HepG2 (cell line): ENCODE measurements around the gene JMJD8. TPM values are rescaled to one million over a fixed set of nuclear protein-coding genes. Genes with fewer than 3 reads are reported as not detected.

Source experiments
- AHR ChIP-seq: IDR thresholded peaks from 2 replicates; pipeline ENCODE4 v1.6.1; 2018; ENCODE audit warnings: missing genetic modification reagents, missing compliant biosample characterization
- KDM4B ChIP-seq: sonication (generic); formaldehyde crosslinking; IDR thresholded peaks from 2 replicates; pipeline ENCODE4 v1.4.0; 2020; ENCODE audit warnings: missing genetic modification reagents
- NBN ChIP-seq: fragments of 450-650 bp; conservative IDR thresholded peaks from 2 replicates; pipeline ENCODE4 v1.6.1; 2017
- NFKB2 ChIP-seq: sonication (generic); formaldehyde crosslinking; IDR thresholded peaks from 2 replicates; pipeline ENCODE4 v1.4.0; 2020; ENCODE audit warnings: missing genetic modification reagents, borderline replicate concordance
- PHF21A ChIP-seq: sonication (generic); formaldehyde crosslinking; IDR thresholded peaks from 2 replicates; pipeline ENCODE4 v1.5.0; 2020; ENCODE audit warnings: mild to moderate bottlenecking, missing genetic modification reagents
- SAFB2 ChIP-seq: sonication (generic); formaldehyde crosslinking; IDR thresholded peaks from 2 replicates; pipeline ENCODE4 v1.5.1; 2020; ENCODE audit warnings: missing genetic modification reagents, low read depth, mild to moderate bottlenecking, borderline replicate concordance
- THAP7 ChIP-seq: sonication (generic); formaldehyde crosslinking; IDR thresholded peaks from 2 replicates; pipeline ENCODE4 v1.8.1; 2023; ENCODE audit warnings: mild to moderate bottlenecking, missing genetic modification reagents
- THYN1 ChIP-seq: sonication (generic); formaldehyde crosslinking; IDR thresholded peaks from 2 replicates; pipeline ENCODE4 v1.8.1; 2023; ENCODE audit warnings: low read depth, mild to moderate bottlenecking, moderate library complexity, missing genetic modification reagents, borderline replicate concordance
- TSC22D2 ChIP-seq: sonication (generic); formaldehyde crosslinking; IDR thresholded peaks from 2 replicates; pipeline ENCODE4 v1.5.1; 2020; ENCODE audit warnings: missing genetic modification reagents, mild to moderate bottlenecking, borderline replicate concordance
- ZBTB33 ChIP-seq: sonication (generic); formaldehyde crosslinking; IDR thresholded peaks from 2 replicates; pipeline ENCODE4 v1.4.0; 2020; ENCODE audit warnings: missing genetic modification reagents
- ZC3H4 ChIP-seq: sonication (generic); formaldehyde crosslinking; IDR thresholded peaks from 2 replicates; pipeline ENCODE4 v1.4.0; 2020; ENCODE audit warnings: missing genetic modification reagents, borderline replicate concordance
- ZNF180 ChIP-seq: sonication (generic); formaldehyde crosslinking; IDR thresholded peaks from 2 replicates; pipeline ENCODE4 v1.4.0; 2020; ENCODE audit warnings: low read depth, missing genetic modification reagents, borderline replicate concordance
- ZNF33B ChIP-seq: sonication (generic); formaldehyde crosslinking; IDR thresholded peaks from 2 replicates; pipeline ENCODE4 v1.5.1; 2020; ENCODE audit warnings: mild to moderate bottlenecking, missing genetic modification reagents
- ZNF503 ChIP-seq: sonication (generic); formaldehyde crosslinking; IDR thresholded peaks from 2 replicates; pipeline ENCODE4 v1.4.0; 2020; ENCODE audit warnings: missing genetic modification reagents
- ZNF512 ChIP-seq: sonication (generic); formaldehyde crosslinking; IDR thresholded peaks from 2 replicates; pipeline ENCODE4 v1.4.0; 2020; ENCODE audit warnings: mild to moderate bottlenecking, missing genetic modification reagents
- ZNF552 ChIP-seq: sonication (generic); formaldehyde crosslinking; IDR thresholded peaks from 2 replicates; pipeline ENCODE4 v1.9.0; 2022; ENCODE audit warnings: missing genetic modification reagents, mild to moderate bottlenecking, borderline replicate concordance
- ZNF615 ChIP-seq: sonication (generic); formaldehyde crosslinking; IDR thresholded peaks from 2 replicates; pipeline ENCODE4 v1.5.0; 2020; ENCODE audit warnings: mild to moderate bottlenecking, missing genetic modification reagents, borderline replicate concordance
- ZNF747 ChIP-seq: sonication (generic); formaldehyde crosslinking; IDR thresholded peaks from 2 replicates; pipeline ENCODE4 v1.8.1; 2023; ENCODE audit warnings: missing genetic modification reagents, mild to moderate bottlenecking, borderline replicate concordance
- ZNF788 ChIP-seq: sonication (generic); formaldehyde crosslinking; IDR thresholded peaks from 2 replicates; pipeline ENCODE4 v1.5.0; 2020; ENCODE audit warnings: mild to moderate bottlenecking, missing genetic modification reagents, borderline replicate concordance
- polyA plus RNA-seq, 8 experiments: library from polyadenylated mRNA; depleted of rRNA in 3 of 8; stranded (reverse) in 7 of 8; unstranded in 1 of 8; fragments of >200 nt; fragmentation: Illumina TruSeq in 4 of 8; extraction: Trizol in 4 of 8; gene quantifications; 2 replicates each; pipeline versions ENCODE4 v1.2.1 to v1.2.3, GENCODE V29; 2011 to 2016; ENCODE audit warnings: low read depth in 4 of 8, missing spikeins in 1 of 8, mixed read lengths in 1 of 8; ENCODE audit not compliant: insufficient read depth in 1 of 8
- total RNA-seq, 5 experiments: library from RNA; depleted of rRNA; stranded (reverse); fragments of >200 nt; fragmentation: Illumina TruSeq; extraction: Trizol; gene quantifications; 2 replicates each; pipeline ENCODE4 v1.2.3, GENCODE V29; 2016; ENCODE audit warnings: low read depth in 1 of 5
- TF ChIP-seq, protein P1 (sequence below): sonication (generic); formaldehyde crosslinking; IDR thresholded peaks from 2 replicates; pipeline ENCODE4 v1.4.0; 2020; ENCODE audit warnings: missing genetic modification reagents

Gene JMJD8
- total and polyA plus RNA-seq, 2 of the 13 experiments (the other 11 are each of a cell fraction or from before 2014, with no cell fraction given), result 2.6 to 11.8 TPM

DNA sequence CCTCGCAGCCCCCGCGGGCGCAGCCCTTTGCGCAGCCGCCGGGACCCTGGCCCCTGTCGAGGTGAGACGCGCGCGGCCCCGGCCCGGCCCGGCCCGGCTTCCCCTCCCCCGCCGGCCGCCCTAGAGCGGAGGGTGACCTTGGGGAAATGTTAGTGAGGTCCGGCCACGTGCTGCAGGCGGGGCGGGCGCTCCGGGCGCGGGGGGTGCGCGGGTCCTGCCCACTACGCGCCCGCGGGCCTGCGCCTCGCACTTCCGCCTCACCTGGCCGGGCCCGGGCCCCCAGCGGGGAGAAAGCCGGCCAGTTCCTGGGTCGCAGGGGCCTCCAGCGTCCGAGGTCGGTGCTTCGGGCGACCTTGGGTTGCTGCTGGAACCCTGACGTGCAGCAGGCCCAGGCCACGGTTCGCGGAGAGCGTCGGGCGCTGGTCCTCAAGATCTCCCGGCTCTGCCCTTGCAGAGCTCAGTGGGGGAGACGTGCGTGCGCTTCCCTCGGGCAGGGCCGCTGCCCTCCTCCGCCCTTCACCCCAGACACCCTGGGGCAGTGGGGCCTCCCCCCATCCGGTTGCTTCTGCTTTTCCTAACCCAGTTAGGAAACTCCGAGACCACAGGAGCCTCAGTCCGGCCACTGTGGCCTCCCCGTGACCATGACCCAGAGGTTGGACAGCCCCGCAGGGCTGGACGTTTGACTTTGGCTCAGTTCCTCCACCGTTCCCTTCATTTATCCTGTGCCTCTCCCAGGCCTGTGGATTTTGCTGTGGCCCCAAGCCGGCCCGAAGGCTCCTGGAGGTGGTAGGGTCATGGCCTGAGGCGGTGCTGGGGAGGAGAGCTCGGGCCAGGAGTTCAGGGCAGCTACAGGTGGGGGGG is 41.7 kb downstream of the JMJD8 start (continued):
- TF ChIP-seq NBN, result no peak
- TF ChIP-seq SAFB2 (CRISPR knock-in tag), result no peak
- TF ChIP-seq ZNF615 (CRISPR knock-in tag), result 0 out of 2 replicates have a peak, but pooled peaks have one; percentile 26
- 0 out of 2 replicates have a peak, but pooled peaks have one; percentile 64 for TF ChIP-seq ZNF503
- no peak; the same call in 1 of the 2 replicates for TF ChIP-seq ZBTB33 (CRISPR knock-in tag)
- TF ChIP-seq ZC3H4 (CRISPR knock-in tag), result no peak
- TF ChIP-seq THYN1 (CRISPR knock-in tag), result no peak
- TF ChIP-seq ZNF512 (CRISPR knock-in tag), result no peak
- TF ChIP-seq ZNF33B, result peak; percentile 69
- peak; percentile 56; the same call in 1 of the 2 replicates for TF ChIP-seq PHF21A (CRISPR knock-in tag)
- TF ChIP-seq KDM4B, result no peak
- no peak for TF ChIP-seq THAP7 (CRISPR knock-in tag)
- no peak for TF ChIP-seq AHR
- TF ChIP-seq ZNF180 (CRISPR knock-in tag), result no peak
- TF ChIP-seq ZNF747 (CRISPR knock-in tag), result no peak; the same call in 1 of the 2 replicates
- no peak for TF ChIP-seq NFKB2 (CRISPR knock-in tag)
- TF ChIP-seq, protein P1, sequence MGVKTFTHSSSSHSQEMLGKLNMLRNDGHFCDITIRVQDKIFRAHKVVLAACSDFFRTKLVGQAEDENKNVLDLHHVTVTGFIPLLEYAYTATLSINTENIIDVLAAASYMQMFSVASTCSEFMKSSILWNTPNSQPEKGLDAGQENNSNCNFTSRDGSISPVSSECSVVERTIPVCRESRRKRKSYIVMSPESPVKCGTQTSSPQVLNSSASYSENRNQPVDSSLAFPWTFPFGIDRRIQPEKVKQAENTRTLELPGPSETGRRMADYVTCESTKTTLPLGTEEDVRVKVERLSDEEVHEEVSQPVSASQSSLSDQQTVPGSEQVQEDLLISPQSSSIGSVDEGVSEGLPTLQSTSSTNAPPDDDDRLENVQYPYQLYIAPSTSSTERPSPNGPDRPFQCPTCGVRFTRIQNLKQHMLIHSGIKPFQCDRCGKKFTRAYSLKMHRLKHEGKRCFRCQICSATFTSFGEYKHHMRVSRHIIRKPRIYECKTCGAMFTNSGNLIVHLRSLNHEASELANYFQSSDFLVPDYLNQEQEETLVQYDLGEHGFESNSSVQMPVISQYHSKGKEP (CRISPR knock-in tag), result peak; percentile 31; the same call in 1 of the 2 replicates
- no peak; the same call in none of the 2 replicates for TF ChIP-seq ZNF788 (CRISPR knock-in tag)
- 0 out of 2 replicates have a peak, but pooled peaks have one; percentile 41 for TF ChIP-seq ZNF552 (CRISPR knock-in tag)
- TF ChIP-seq TSC22D2, result peak; percentile 79; the same call in 1 of the 2 replicates
